Activated effector memory CD4-positive, alpha-beta T cell treated with anti-CD3 and anti-CD28 coated beads, Interleukin-2, amount 50 U/mL, for 16 hours (primary cell): Measurements from ENCODE around the gene RSRC1.
"Not testable (repeated sequence)": the region's sequence is repeated elsewhere in the genome, so short reads cannot be mapped to it uniquely, and the experiment has no call there.

Source experiments
- DNase-seq: peaks from one replicate; pipeline ENCODE4 v3.0.0-alpha.2; 2020

The RSRC1 gene

GRCh38 chr3:158548691-158549090 is 438.8 kb downstream of the RSRC1 start:
- DNase-seq, result no peak

- not testable (repeated sequence) for DNase-seq
Measured at GRCh38 chr3:158549938-158550337, 440.0 kb downstream of the RSRC1 start.

DNA sequence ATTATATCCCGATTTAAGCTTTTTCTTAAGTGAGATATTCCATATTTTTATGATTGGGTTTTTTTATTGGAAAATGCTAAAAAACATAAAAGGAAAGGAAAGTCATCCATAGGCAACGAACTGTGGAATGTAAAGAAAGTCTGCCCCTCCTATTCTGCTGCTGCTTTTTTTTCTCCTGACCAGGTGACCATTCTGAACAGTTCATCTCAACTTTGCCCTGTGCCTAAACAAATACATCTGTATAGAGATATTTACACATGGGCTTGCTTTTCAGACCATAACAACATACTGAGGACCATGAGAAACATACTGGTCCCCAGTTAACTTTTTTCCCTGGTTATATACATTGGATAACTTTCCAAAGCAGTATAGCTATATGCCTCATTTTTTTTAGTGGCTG is 442.2 kb downstream of the RSRC1 start:
- no peak for DNase-seq

DNA sequence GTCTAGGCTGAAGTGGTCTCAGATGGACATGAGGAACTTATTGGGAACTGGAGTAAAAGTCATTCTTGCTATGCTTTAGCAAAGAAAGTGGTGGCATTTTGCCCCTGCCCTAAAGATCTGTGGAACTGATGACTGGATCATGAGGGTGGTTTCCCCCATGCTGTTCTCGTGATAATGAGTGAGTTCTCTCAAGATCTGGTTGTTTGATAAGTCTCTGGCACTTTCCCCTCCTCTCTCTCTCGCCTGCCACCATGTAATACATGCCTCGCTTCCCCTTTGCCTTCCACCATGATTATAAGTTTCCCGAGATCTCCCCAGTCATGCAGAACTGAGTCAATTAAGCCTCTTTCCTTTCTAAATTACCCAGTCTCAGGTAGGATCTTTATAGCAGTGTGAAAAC is 449.6 kb downstream of the RSRC1 start:
- no peak for DNase-seq

DNA sequence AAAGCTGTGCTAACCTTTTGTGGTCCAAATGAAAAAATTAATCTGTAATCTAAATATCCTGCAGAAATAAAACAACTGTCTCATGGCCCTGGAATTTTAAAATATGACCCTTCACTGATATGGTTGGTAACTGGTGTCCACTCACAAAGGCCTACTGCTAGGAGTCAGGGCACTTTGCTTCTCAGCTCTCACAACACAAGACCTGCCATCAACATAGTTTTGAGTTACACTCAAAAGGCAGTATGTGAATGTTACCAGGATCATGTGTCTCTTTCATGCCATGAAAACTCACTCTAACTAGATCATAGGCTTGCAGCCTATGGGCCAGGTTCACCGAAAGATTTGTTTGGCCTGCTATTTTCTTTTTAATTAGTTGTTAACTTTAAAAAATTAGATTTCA is 451.1 kb downstream of the RSRC1 start:
- no peak for DNase-seq

GRCh38 chr3:158562674-158563073 is 452.8 kb downstream of the RSRC1 start:
- no peak for DNase-seq

DNA sequence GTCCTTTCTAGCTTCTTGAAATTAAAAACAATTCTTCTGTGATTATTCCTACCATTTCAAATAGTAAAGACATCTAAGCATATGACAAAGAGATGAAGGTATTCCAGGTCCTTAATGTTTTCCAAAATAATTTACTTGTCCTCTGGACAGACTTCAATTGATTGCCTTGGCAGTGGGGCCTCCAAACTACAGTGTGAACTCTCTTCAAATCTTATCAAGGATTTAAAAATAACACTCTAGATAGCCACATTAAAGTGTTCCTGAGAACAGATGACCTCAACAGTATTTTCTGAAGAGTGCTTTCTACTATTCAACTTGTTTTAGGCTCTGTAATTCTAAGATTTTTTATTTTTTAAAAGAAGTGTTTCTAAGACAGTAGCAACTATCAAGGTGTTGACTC is 453.2 kb downstream of the RSRC1 start:
- DNase-seq, result no peak

DNA sequence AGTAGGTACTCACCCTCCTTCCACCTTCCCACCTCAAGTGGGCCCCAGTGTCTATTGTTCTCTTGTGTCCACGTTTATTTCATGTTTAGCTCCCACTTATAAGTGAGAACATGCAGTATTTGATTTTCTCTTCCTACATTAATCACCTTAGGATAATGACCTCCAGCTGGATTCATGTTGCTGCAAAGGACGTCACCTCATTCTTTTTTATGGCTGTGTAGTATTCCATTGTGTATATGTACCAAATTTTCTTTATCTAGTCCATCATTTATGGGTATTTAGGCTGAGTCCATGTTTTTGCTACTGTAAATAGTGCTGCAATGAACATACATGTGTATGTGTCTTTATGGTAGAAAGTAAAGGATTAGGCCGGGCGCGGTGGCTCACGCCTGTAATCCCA is 455.2 kb downstream of the RSRC1 start:
- no peak for DNase-seq

- no peak for DNase-seq
Measured at GRCh38 chr3:158568784-158569183, 458.9 kb downstream of the RSRC1 start.

DNA sequence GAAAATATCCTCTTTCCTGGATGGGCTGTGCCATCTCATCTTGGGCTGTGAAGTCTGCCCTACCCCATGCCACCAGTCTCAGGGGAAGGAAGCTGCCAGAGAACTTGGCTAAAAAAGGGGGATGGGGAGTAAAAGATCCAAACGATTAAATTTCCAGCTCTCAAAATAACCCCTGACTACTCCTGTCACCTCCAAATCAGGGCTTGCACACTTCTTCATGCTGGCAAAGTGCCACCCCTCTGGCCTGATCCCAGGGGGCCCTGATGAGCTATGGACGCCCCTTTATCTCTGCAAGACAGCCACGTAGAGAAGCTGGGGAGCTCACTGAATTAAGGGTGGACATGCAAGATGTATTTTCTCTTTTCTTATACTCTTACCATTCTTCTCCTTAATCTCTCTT is 459.9 kb downstream of the RSRC1 start:
- DNase-seq, result no peak

DNA sequence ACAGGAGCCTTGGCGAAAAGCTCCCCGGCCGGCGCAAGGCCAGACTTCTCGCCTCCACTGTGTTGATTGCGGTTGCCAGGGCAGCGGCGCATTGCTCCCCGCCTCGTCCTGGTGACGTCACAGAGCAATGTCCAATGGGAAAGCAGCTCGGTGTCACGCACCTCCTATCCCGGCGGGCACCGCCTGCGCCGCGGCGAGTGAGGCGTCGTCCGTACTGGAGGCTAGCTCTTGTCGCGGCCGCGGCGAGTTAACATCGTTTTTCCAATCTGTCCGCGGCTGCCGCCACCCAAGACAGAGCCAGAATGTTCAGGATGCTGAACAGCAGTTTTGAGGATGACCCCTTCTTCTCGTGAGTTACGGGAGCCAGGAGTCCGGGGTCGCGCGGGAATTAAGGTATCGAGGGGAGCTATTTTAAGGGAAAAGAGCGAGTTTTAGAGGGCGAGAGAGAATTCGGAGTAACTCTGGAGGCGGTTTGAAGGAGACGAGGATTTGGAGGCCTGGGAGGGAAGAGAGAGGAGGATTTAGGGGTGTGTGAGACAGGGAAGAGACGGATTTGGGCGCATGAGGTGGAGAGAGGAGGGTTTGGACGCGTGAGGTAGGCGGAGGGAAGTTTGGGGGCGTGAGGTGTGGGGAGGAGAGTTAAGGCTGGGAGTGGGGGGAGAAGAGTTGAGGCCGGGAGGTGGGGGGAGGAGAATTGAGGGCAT is 461.3 kb downstream of the RSRC1 start, which contains the start of gene MLF1:
MLF1 (plus strand) TSS at position 196 of the 704 bp plus-strand sequence; CDS start at position 303, 107 bp downstream.
- DNase-seq, result peak; percentile 94

- no peak for DNase-seq
Measured at GRCh38 chr3:158571969-158572765, 462.3 kb downstream of the RSRC1 start.

DNA sequence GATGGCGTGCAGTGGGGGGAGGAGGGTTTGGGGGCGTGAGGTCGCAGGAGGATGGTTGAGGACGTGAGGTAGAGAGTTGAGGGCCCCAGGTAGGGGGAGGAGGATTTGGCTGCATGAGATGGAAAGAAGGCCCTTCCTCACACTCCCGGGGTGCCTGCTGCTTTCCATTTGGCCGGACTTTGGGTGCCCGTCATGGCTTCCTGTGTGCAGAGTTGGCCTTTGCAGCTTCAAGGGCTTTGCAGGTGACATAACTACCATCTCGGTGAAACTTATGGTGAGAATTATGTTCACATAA is 462.8 kb downstream of the RSRC1 start:
- DNase-seq, result no peak

- no peak for DNase-seq
Measured at GRCh38 chr3:158573714-158574113, 463.8 kb downstream of the RSRC1 start.

DNA sequence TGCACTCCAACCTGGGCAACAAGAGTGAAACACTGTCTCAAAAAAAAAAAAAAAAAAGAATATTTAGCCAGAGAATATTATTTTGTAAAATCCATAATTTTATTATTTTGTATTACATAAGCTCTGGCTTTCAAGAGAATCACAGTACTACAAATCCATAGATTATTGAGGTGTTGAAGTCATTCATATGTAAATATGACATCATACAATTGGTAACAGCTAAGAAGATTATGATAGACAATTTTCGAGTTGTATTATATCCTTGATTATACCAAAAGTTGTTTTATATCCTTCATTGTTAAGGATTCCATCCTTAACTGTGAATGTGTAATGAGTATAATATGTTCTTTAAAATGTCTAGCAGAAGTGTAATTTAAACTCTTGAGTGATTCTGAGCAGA is 464.8 kb downstream of the RSRC1 start:
- DNase-seq, result no peak

- DNase-seq, result no peak
Measured at GRCh38 chr3:158590223-158590622, 480.3 kb downstream of the RSRC1 start.
